HEK293 (cell line): ENCODE data around the gene ARHGAP30.

Experiments used
- EGR2 ChIP-seq: fragments of 450-650 bp; formaldehyde crosslinking; IDR thresholded peaks from 2 replicates; pipeline ENCODE4 v1.5.1; 2016; ENCODE audit warnings: low read depth, missing biosample characterization, missing genetic modification characterization
- IKZF3 ChIP-seq: fragments of 450-650 bp; IDR thresholded peaks from 2 replicates; pipeline ENCODE4 v1.5.0; 2018; ENCODE audit warnings: missing biosample characterization, mild to moderate bottlenecking, missing genetic modification characterization, moderate library complexity
- MEIS1 ChIP-seq: sonication (generic); formaldehyde crosslinking; IDR thresholded peaks from 2 replicates; pipeline ENCODE4 v1.8.1; 2022; ENCODE audit warnings: missing genetic modification reagents, mild to moderate bottlenecking, borderline replicate concordance
- SP3 ChIP-seq: fragments of 450-650 bp; formaldehyde crosslinking; IDR thresholded peaks from 2 replicates; pipeline ENCODE4 v1.5.1; 2016; ENCODE audit warnings: missing biosample characterization, missing genetic modification characterization
- SP7 ChIP-seq: fragments of 450-650 bp; formaldehyde crosslinking; IDR thresholded peaks from 2 replicates; pipeline ENCODE4 v1.5.1; 2016; ENCODE audit warnings: missing biosample characterization, missing genetic modification characterization
- YY1 ChIP-seq: fragments of 450-650 bp; formaldehyde crosslinking; IDR thresholded peaks from 2 replicates; pipeline ENCODE4 v1.5.1; 2018; ENCODE audit warnings: missing biosample characterization, missing genetic modification characterization
- ZBTB7A ChIP-seq: fragments of 450-650 bp; formaldehyde crosslinking; IDR thresholded peaks from 2 replicates; pipeline ENCODE4 v1.5.1; 2016; ENCODE audit warnings: low read depth, missing biosample characterization, missing genetic modification characterization
- ZFHX2 ChIP-seq: fragments of 450-650 bp; formaldehyde crosslinking; conservative IDR thresholded peaks from 2 replicates; pipeline ENCODE4 v1.5.1; 2016; ENCODE audit warnings: missing biosample characterization, missing genetic modification characterization
- ZNF19 ChIP-seq: fragments of 450-650 bp; formaldehyde crosslinking; IDR thresholded peaks from 2 replicates; pipeline ENCODE4; 2016; ENCODE audit warnings: missing biosample characterization, missing genetic modification characterization, low read depth
- ZNF324 ChIP-seq: fragments of 450-650 bp; formaldehyde crosslinking; IDR thresholded peaks from 2 replicates; pipeline ENCODE4 v1.5.1; 2016; ENCODE audit warnings: missing biosample characterization, missing genetic modification characterization
- ZNF341 ChIP-seq: fragments of 450-650 bp; formaldehyde crosslinking; IDR thresholded peaks from 2 replicates; pipeline ENCODE4; 2016; ENCODE audit warnings: low read depth, missing biosample characterization, missing genetic modification characterization
- ZNF37A ChIP-seq: fragments of 450-650 bp; IDR thresholded peaks from 2 replicates; pipeline ENCODE4 v1.5.1; 2018; ENCODE audit warnings: missing biosample characterization, missing genetic modification characterization
- ZNF394 ChIP-seq: fragments of 450-650 bp; formaldehyde crosslinking; IDR thresholded peaks from 2 replicates; pipeline ENCODE4 v1.5.1; 2016; ENCODE audit warnings: missing biosample characterization, missing genetic modification characterization, mild to moderate bottlenecking, moderate library complexity, borderline replicate concordance
- ZNF426 ChIP-seq: fragments of 450-650 bp; formaldehyde crosslinking; IDR thresholded peaks from 2 replicates; pipeline ENCODE4 v1.5.1; 2017; ENCODE audit warnings: missing biosample characterization, missing genetic modification characterization, mild to moderate bottlenecking, inconsistent platforms, moderate library complexity
- ZNF529 ChIP-seq: fragments of 450-650 bp; formaldehyde crosslinking; IDR thresholded peaks from 2 replicates; pipeline ENCODE4 v1.5.1; 2017; ENCODE audit warnings: missing genetic modification characterization, missing biosample characterization; ENCODE audit not compliant: insufficient replicate concordance
- ZNF701 ChIP-seq: fragments of 450-650 bp; formaldehyde crosslinking; IDR thresholded peaks from 2 replicates; pipeline ENCODE4 v1.5.1; 2016; ENCODE audit warnings: missing biosample characterization, missing genetic modification characterization
- TF ChIP-seq, protein P1 (sequence below): fragments of 450-650 bp; formaldehyde crosslinking; IDR thresholded peaks from 2 replicates; pipeline ENCODE4 v1.5.1; 2016; ENCODE audit warnings: missing biosample characterization, missing genetic modification characterization, low read depth
- TF ChIP-seq, protein P2 (sequence below): fragments of 450-650 bp; formaldehyde crosslinking; IDR thresholded peaks from 2 replicates; pipeline ENCODE4 v1.5.1; 2016; ENCODE audit warnings: missing biosample characterization, missing genetic modification characterization, borderline replicate concordance
- TF ChIP-seq, protein P3 (sequence below): fragments of 450-650 bp; formaldehyde crosslinking; IDR thresholded peaks from 2 replicates; pipeline ENCODE4 v1.5.1; 2016; ENCODE audit warnings: missing biosample characterization, missing genetic modification characterization
- TF ChIP-seq, protein P4 (sequence below): fragments of 450-650 bp; formaldehyde crosslinking; IDR thresholded peaks from 2 replicates; pipeline ENCODE4 v1.5.1; 2016; ENCODE audit warnings: missing biosample characterization, missing genetic modification characterization
- TF ChIP-seq, protein P5 (sequence below): fragments of 450-650 bp; formaldehyde crosslinking; IDR thresholded peaks from 2 replicates; pipeline ENCODE4 v1.5.1; 2016; ENCODE audit warnings: missing biosample characterization, missing genetic modification characterization
- TF ChIP-seq, protein P6 (sequence below): fragments of 450-650 bp; formaldehyde crosslinking; conservative IDR thresholded peaks from 2 replicates; pipeline ENCODE4 v1.5.1; 2016; ENCODE audit warnings: low read depth, missing biosample characterization, missing genetic modification characterization

ARHGAP30 gene

DNA sequence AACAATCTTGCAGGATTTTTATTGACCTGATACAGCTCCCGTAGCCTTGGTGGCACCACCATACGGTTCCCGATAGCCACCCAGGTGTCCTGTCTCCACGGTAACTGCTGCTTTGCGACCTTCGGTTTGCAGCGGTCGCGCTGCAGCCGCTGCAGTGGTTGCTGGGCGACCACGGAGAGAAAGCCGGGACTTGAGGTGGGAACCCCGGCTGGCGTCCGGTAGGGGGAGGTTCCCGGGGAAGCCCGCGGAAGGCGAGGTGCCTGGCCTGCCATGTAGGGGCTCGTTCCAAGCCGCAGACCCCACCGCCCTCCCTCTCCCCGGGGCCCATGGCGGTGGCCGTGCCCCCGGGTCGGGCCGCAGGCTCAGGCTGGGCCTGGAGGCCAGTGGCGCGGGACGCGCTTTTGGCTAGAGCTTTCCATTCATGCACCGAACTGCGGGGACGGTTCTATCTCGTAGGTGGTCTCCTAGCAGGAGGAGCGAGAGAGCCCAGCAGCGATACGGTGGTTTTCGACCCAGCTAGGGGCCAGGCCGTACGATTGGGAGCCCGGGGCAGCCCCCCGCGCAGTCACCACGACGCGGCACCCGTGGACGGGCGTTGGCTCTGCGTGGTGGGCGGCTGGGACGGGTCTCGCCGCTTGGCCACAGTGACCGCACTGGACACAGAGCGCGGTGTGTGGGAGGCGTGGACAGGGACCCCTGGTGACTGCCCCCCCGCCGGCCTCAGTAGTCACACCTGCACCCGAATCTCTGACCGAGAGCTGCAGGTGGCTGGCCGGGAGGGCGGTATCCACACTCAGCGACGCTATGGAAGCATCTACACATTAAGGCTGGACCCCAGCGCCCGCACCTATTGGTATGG, 28.7 kb upstream of the ARHGAP30 start, which contains the start of gene KLHDC9 (continued):
- TF ChIP-seq, protein P1, sequence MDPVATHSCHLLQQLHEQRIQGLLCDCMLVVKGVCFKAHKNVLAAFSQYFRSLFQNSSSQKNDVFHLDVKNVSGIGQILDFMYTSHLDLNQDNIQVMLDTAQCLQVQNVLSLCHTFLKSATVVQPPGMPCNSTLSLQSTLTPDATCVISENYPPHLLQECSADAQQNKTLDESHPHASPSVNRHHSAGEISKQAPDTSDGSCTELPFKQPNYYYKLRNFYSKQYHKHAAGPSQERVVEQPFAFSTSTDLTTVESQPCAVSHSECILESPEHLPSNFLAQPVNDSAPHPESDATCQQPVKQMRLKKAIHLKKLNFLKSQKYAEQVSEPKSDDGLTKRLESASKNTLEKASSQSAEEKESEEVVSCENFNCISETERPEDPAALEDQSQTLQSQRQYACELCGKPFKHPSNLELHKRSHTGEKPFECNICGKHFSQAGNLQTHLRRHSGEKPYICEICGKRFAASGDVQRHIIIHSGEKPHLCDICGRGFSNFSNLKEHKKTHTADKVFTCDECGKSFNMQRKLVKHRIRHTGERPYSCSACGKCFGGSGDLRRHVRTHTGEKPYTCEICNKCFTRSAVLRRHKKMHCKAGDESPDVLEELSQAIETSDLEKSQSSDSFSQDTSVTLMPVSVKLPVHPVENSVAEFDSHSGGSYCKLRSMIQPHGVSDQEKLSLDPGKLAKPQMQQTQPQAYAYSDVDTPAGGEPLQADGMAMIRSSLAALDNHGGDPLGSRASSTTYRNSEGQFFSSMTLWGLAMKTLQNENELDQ (tag by site-specific recombination), result no peak
- TF ChIP-seq, protein P2, sequence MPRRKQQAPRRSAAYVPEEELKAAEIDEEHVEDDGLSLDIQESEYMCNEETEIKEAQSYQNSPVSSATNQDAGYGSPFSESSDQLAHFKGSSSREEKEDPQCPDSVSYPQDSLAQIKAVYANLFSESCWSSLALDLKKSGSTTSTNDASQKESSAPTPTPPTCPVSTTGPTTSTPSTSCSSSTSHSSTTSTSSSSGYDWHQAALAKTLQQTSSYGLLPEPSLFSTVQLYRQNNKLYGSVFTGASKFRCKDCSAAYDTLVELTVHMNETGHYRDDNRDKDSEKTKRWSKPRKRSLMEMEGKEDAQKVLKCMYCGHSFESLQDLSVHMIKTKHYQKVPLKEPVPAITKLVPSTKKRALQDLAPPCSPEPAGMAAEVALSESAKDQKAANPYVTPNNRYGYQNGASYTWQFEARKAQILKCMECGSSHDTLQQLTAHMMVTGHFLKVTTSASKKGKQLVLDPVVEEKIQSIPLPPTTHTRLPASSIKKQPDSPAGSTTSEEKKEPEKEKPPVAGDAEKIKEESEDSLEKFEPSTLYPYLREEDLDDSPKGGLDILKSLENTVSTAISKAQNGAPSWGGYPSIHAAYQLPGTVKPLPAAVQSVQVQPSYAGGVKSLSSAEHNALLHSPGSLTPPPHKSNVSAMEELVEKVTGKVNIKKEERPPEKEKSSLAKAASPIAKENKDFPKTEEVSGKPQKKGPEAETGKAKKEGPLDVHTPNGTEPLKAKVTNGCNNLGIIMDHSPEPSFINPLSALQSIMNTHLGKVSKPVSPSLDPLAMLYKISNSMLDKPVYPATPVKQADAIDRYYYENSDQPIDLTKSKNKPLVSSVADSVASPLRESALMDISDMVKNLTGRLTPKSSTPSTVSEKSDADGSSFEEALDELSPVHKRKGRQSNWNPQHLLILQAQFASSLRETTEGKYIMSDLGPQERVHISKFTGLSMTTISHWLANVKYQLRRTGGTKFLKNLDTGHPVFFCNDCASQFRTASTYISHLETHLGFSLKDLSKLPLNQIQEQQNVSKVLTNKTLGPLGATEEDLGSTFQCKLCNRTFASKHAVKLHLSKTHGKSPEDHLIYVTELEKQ, result no peak
- 0 out of 2 replicates have a peak, but pooled peaks have one; percentile 43 for TF ChIP-seq ZNF341 (tag by site-specific recombination)
- peak; percentile 47 for TF ChIP-seq ZFHX2 (tag by site-specific recombination)
- TF ChIP-seq ZNF394 (tag by site-specific recombination), result no peak
- no peak for TF ChIP-seq ZNF701 (tag by site-specific recombination)
- 0 out of 2 replicates have a peak, but pooled peaks have one; percentile 8 for TF ChIP-seq IKZF3 (tag by site-specific recombination)
- peak; percentile 33; the same call in 1 of the 2 replicates for TF ChIP-seq EGR2 (tag by site-specific recombination)
- peak; percentile 15; the same call in 1 of the 2 replicates for TF ChIP-seq SP3
- TF ChIP-seq, protein P3, sequence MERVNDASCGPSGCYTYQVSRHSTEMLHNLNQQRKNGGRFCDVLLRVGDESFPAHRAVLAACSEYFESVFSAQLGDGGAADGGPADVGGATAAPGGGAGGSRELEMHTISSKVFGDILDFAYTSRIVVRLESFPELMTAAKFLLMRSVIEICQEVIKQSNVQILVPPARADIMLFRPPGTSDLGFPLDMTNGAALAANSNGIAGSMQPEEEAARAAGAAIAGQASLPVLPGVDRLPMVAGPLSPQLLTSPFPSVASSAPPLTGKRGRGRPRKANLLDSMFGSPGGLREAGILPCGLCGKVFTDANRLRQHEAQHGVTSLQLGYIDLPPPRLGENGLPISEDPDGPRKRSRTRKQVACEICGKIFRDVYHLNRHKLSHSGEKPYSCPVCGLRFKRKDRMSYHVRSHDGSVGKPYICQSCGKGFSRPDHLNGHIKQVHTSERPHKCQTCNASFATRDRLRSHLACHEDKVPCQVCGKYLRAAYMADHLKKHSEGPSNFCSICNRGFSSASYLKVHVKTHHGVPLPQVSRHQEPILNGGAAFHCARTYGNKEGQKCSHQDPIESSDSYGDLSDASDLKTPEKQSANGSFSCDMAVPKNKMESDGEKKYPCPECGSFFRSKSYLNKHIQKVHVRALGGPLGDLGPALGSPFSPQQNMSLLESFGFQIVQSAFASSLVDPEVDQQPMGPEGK (tag by site-specific recombination), result peak; percentile 56; the same call in 1 of the 2 replicates
- TF ChIP-seq ZNF426 (tag by site-specific recombination), result no peak
- TF ChIP-seq ZNF19, result no peak
- peak; percentile 22; the same call in 1 of the 2 replicates for TF ChIP-seq SP7 (tag by site-specific recombination)
- no peak for TF ChIP-seq ZNF37A
- TF ChIP-seq YY1 (tag by site-specific recombination), result no peak
- TF ChIP-seq ZBTB7A, result peak; percentile 27; the same call in 1 of the 2 replicates
- TF ChIP-seq MEIS1 (CRISPR knock-in tag), result no peak
- TF ChIP-seq, protein P4, sequence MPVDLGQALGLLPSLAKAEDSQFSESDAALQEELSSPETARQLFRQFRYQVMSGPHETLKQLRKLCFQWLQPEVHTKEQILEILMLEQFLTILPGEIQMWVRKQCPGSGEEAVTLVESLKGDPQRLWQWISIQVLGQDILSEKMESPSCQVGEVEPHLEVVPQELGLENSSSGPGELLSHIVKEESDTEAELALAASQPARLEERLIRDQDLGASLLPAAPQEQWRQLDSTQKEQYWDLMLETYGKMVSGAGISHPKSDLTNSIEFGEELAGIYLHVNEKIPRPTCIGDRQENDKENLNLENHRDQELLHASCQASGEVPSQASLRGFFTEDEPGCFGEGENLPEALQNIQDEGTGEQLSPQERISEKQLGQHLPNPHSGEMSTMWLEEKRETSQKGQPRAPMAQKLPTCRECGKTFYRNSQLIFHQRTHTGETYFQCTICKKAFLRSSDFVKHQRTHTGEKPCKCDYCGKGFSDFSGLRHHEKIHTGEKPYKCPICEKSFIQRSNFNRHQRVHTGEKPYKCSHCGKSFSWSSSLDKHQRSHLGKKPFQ, result peak; percentile 80
- TF ChIP-seq ZNF529 (tag by site-specific recombination), result no peak
- TF ChIP-seq, protein P5, sequence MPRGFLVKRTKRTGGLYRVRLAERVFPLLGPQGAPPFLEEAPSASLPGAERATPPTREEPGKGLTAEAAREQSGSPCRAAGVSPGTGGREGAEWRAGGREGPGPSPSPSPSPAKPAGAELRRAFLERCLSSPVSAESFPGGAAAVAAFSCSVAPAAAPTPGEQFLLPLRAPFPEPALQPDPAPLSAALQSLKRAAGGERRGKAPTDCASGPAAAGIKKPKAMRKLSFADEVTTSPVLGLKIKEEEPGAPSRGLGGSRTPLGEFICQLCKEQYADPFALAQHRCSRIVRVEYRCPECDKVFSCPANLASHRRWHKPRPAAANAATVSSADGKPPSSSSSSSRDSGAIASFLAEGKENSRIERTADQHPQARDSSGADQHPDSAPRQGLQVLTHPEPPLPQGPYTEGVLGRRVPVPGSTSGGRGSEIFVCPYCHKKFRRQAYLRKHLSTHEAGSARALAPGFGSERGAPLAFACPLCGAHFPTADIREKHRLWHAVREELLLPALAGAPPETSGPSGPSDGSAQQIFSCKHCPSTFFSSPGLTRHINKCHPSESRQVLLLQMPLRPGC (tag by site-specific recombination), result no peak
- TF ChIP-seq, protein P6, sequence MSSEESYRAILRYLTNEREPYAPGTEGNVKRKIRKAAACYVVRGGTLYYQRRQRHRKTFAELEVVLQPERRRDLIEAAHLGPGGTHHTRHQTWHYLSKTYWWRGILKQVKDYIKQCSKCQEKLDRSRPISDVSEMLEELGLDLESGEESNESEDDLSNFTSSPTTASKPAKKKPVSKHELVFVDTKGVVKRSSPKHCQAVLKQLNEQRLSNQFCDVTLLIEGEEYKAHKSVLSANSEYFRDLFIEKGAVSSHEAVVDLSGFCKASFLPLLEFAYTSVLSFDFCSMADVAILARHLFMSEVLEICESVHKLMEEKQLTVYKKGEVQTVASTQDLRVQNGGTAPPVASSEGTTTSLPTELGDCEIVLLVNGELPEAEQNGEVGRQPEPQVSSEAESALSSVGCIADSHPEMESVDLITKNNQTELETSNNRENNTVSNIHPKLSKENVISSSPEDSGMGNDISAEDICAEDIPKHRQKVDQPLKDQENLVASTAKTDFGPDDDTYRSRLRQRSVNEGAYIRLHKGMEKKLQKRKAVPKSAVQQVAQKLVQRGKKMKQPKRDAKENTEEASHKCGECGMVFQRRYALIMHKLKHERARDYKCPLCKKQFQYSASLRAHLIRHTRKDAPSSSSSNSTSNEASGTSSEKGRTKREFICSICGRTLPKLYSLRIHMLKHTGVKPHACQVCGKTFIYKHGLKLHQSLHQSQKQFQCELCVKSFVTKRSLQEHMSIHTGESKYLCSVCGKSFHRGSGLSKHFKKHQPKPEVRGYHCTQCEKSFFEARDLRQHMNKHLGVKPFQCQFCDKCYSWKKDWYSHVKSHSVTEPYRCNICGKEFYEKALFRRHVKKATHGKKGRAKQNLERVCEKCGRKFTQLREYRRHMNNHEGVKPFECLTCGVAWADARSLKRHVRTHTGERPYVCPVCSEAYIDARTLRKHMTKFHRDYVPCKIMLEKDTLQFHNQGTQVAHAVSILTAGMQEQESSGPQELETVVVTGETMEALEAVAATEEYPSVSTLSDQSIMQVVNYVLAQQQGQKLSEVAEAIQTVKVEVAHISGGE, result peak; percentile 58
- TF ChIP-seq ZNF324 (tag by site-specific recombination), result no peak
